ENCODE data around the gene POU3F3. TPM values are rescaled to one million over a fixed set of nuclear protein-coding genes. Genes with fewer than 3 reads are reported as not detected.

The POU3F3 gene
- total and polyA plus RNA-seq, 2 of the 8 experiments (the other 6 are each of a cell fraction or from before 2014, with no cell fraction given) = 0.09 TPM; not detected in 1

DNA sequence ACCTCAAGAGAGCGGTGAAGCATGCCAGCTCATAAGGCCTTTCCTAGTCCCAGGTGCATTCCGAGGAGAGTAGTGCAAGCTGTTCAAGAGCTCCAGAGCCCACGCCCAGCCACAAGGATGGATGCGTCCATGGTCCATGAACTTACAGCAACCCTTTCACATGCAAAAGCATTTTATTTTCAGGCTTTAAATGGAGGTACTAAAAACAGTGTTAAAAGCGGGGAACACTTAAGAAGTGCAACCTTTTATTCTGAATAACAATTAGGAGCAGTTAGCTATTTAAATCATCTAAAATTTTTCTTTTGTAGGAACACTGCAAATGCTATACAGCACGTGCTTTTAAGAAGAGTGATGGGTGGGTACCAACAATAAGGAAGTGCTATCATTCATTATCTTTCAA is 33.8 kb downstream of the POU3F3 start:
- no peak overlapping the region for H4K91ac ChIP-seq (replicated peaks; ENCODE audit: insufficient read length, low read length)
- no peaks in the 10 kb centered on the region for H3K23me2 ChIP-seq (ENCODE audit: low read depth, low read length)
- H3K27ac ChIP-seq (ENCODE audit: low read depth, low read length) = no peak overlapping the region
- no peak overlapping the region for H3K4ac ChIP-seq (replicated peaks; ENCODE audit: insufficient read length, low read depth, low read length)
- 88% methylated on average over 6 of the region's 6 CpGs; no CpG with 5 or more reads in 1 of the 2 experiments for WGBS, 2 experiments (ENCODE audit: extremely low coverage in 1 of 2, insufficient coverage in 1 of 2, insufficient read length in 1 of 2, insufficient replicate concordance in 2 of 2, low coverage in 1 of 2, low lambda C conversion rate in 2 of 2, missing lambda C conversion rate in 1 of 2)
- H3K79me1 ChIP-seq (ENCODE audit: low read depth, low read length) = no peaks in the 10 kb centered on the region
- H3K79me2 ChIP-seq (ENCODE audit: control insufficient read depth in 1 of 2, insufficient read depth in 2 of 2, low read length in 2 of 2) = no peaks in the 10 kb centered on the region
- CTCF ChIA-PET (ENCODE audit: partially characterized antibody) = no interaction called here
- H2BK15ac ChIP-seq (ENCODE audit: low read length) = no peak overlapping the region
- no peak for FAIRE-seq
- H2BK5ac ChIP-seq (ENCODE audit: low read depth, low read length) = no peak overlapping the region
- H3K9me3 ChIP-seq (ENCODE audit: insufficient read depth in 2 of 2, low read depth in 1 of 2, low read length in 1 of 2) = no peaks in the 10 kb centered on the region
- H3K23ac ChIP-seq (ENCODE audit: insufficient read length) = no peak overlapping the region
- H3K56ac ChIP-seq (replicated peaks; ENCODE audit: insufficient read length, low read depth, low read length) = no peak overlapping the region
- no peak for DNase-seq (ENCODE audit: low read depth in 1 of 2, low spot score in 2 of 2)
- TF ChIP-seq TBP (IDR thresholded peaks at IDR 0.05; ENCODE audit: low read depth, low read length) (no peak), POLR2A (IDR thresholded peaks at IDR 0.05; ENCODE audit: control extremely low read depth in 1 of 2, low read depth in 2 of 2, low read length in 2 of 2) (no peak), SIN3A (conservative IDR thresholded peaks at IDR 0.05 in 1 of 2, IDR thresholded peaks at IDR 0.05 in 1 of 2; ENCODE audit: low read depth in 1 of 2, low read length in 2 of 2) (no peak), BCL11A (IDR thresholded peaks at IDR 0.05; ENCODE audit: low read depth in 2 of 2, low read length in 2 of 2) (no peak), HDAC6 (IDR thresholded peaks at IDR 0.05; ENCODE audit: low read depth, low read length) (no peak)
- no peak overlapping the region for H2AK5ac ChIP-seq (ENCODE audit: low read depth, low read length)
- no peak overlapping the region for H2BK12ac ChIP-seq (ENCODE audit: low read depth, low read length)
- H3K4me2 ChIP-seq (ENCODE audit: insufficient read depth in 1 of 2, low read depth in 2 of 2, low read length in 2 of 2) = no peak overlapping the region
- no peak overlapping the region for H2BK20ac ChIP-seq (ENCODE audit: low read length)
- H4K8ac ChIP-seq (ENCODE audit: extremely low read depth, insufficient read depth, low read length) = no peak overlapping the region
- H2BK120ac ChIP-seq (replicated peaks; ENCODE audit: low read depth, low read length) = no peak overlapping the region
- no peak overlapping the region for H3K9ac ChIP-seq (replicated peaks in 1 of 4; ENCODE audit: extremely low read depth in 1 of 4, low read depth in 3 of 4, low read length in 3 of 4)
- no peak overlapping the region for H4K5ac ChIP-seq (ENCODE audit: insufficient read length, low read depth, low read length)
- no peak overlapping the region for H3K4me3 ChIP-seq (ENCODE audit: extremely low read depth in 1 of 4, insufficient read depth in 2 of 4, low read depth in 3 of 4, low read length in 4 of 4)
- H3K18ac ChIP-seq (ENCODE audit: extremely low read depth, low read length) = no peak overlapping the region
- no peaks in the 10 kb centered on the region for H4K20me1 ChIP-seq (replicated peaks in 1 of 2; ENCODE audit: control insufficient read depth in 1 of 2, insufficient read depth in 2 of 2, low read length in 2 of 2)
- H3K14ac ChIP-seq (ENCODE audit: insufficient read length) = no peak overlapping the region
- peaks cover 0 to 4% (median 0%) of the 10 kb centered on the region in 4 experiments; a peak in 1 of 7 replicates for H3K4me1 ChIP-seq (replicated peaks in 1 of 4; ENCODE audit: control insufficient read depth in 3 of 4, insufficient read depth in 4 of 4, low read length in 3 of 4)
- no peaks in the 10 kb centered on the region; a peak in 1 of 7 replicates for H3K27me3 ChIP-seq (replicated peaks in 1 of 4; ENCODE audit: control insufficient read depth in 3 of 4, extremely low read depth in 1 of 4, insufficient read depth in 3 of 4, low read length in 3 of 4)
- H3K36me3 ChIP-seq (ENCODE audit: control insufficient read depth in 2 of 4, insufficient read depth in 4 of 4, low read length in 3 of 4) = no peaks in the 10 kb centered on the region
- H2AFZ ChIP-seq (ENCODE audit: low read length) = no peak overlapping the region
- POLR2A ChIA-PET (ENCODE audit: partially characterized antibody) = no interaction called here
